Lung (tissue), 12 donors: ENCODE measurements around the gene TACC3. TPM values are rescaled to one million over a fixed set of nuclear protein-coding genes. Genes with fewer than 3 reads are reported as not detected.

Experiments
- ATAC-seq: fragments of 200-7000 bp; cut with Tn5 transposase; one replicate; pipeline ENCODE4 v1.9.1; 2020; ENCODE audit warnings: moderate number of reproducible peaks; ENCODE audit not compliant: insufficient read depth, low FRiP score
- DNase-seq, 3 donors: peaks; one replicate each; pipeline ENCODE4 v3.0.0-alpha.2; 2013 to 2017
- H3K27ac ChIP-seq, 2 donors: one replicate each; pipeline ENCODE4 v1.5.1; 2013; ENCODE audit warnings: mild to moderate bottlenecking in 2 of 2, moderate library complexity in 2 of 2, control low read depth in 1 of 2, inconsistent platforms in 1 of 2, low read depth in 1 of 2, low read length in 1 of 2
- H3K27me3 ChIP-seq, 3 donors: one replicate each; pipeline ENCODE4 v1.5.1; 2013; ENCODE audit warnings: low read length in 2 of 3; ENCODE audit not compliant: control insufficient read depth in 3 of 3, insufficient read depth in 3 of 3
- H3K36me3 ChIP-seq, 4 donors: one replicate each; pipeline ENCODE4 v1.5.1; 2013; ENCODE audit warnings: low read length in 4 of 4, mild to moderate bottlenecking in 1 of 4, moderate library complexity in 1 of 4; ENCODE audit not compliant: control insufficient read depth in 4 of 4, insufficient read depth in 4 of 4
- H3K4me1 ChIP-seq, 5 donors: one replicate each; pipeline ENCODE4 v1.5.1; 2013; ENCODE audit warnings: low read length in 5 of 5, mild to moderate bottlenecking in 2 of 5, moderate library complexity in 1 of 5; ENCODE audit not compliant: control insufficient read depth in 5 of 5, insufficient read depth in 5 of 5
- H3K4me3 ChIP-seq: one replicate; pipeline ENCODE4 v1.5.1; 2013; ENCODE audit warnings: mild to moderate bottlenecking, control low read depth, moderate library complexity
- H3K9ac ChIP-seq, 2 donors: one replicate each; pipeline ENCODE4 v1.5.1; 2013; ENCODE audit warnings: low read length in 2 of 2, control low read depth in 1 of 2; ENCODE audit not compliant: insufficient read depth in 1 of 2
- H3K9me3 ChIP-seq, 4 donors: one replicate each; pipeline ENCODE4 v1.5.1; 2013; ENCODE audit warnings: low read length in 3 of 4, mild to moderate bottlenecking in 1 of 4, moderate library complexity in 1 of 4; ENCODE audit not compliant: control insufficient read depth in 4 of 4, insufficient read depth in 3 of 4
- CTCF ChIP-seq: IDR thresholded peaks from 2 replicates; pipeline ENCODE4 v1.5.1; 2012; ENCODE audit warnings: mild to moderate bottlenecking; ENCODE audit errors: control extremely low read depth, extremely low read depth
- WGBS, 2 donors: extraction: QIAGEN DNeasy Blood & Tissue Kit; methylation state at CpG; one replicate each; pipeline ENCODE4 v1.1.7; 2013; 5-methylcytosine and 5-hydroxymethylcytosine counted together
- polyA plus RNA-seq, 2 donors: library from polyadenylated mRNA; stranded (reverse); fragments of 200-250 nt; gene quantifications; one replicate each; pipeline ENCODE4 v1.2.1, GENCODE V29; 2013
- total RNA-seq, 2 donors: library from RNA; depleted of rRNA in 1 of 2; stranded (reverse); fragments of >200 nt in 1 of 2; gene quantifications; one replicate each; pipeline ENCODE4 v1.2.1, GENCODE V29; 2014 to 2021
- donor health status: control.
- donor health status: control.
- donor health status: Bipolar disorder and iron deficiency.
- donor health status: healthy.
- donor health status: DM: yes; HTN: yes; CAD: no.

Gene TACC3
- total and polyA plus RNA-seq, 4 donors, result 13.8 to 22.1 (median 18.5) TPM

GRCh38 chr4:1711571-1712215 lies 9.6 kb upstream of the TACC3 start:
- peak; percentile 27 for ATAC-seq
- H3K9me3 ChIP-seq, result no peaks in the 10 kb centered on the region
- no peaks in the 10 kb centered on the region for H3K27me3 ChIP-seq
- no peak for TF ChIP-seq CTCF
- peak overlapping the region; percentile 12 to 45 for H3K9ac ChIP-seq
- H3K4me3 ChIP-seq, result peak overlapping the region; percentile 72
- DNase-seq, result peak; percentile 49 to 63 (median 51)
- WGBS, 2 donors, result 0 to 1% methylated on average over 54 to 85 of the region's 85 CpGs
- H3K4me1 ChIP-seq, result peaks cover 0 to 25% (median 4%) of the 10 kb centered on the region in 5 donors
- H3K36me3 ChIP-seq, result peaks cover 0 to 11% (median 2%) of the 10 kb centered on the region in 4 donors
- peak overlapping the region; percentile 95 to 100 for H3K27ac ChIP-seq

GRCh38 chr4:1712216-1713002 lies 8.9 kb upstream of the TACC3 start, which contains the start of gene SLBP:
TSS of gene SLBP (minus strand) at chr4:1712319. CDS start at chr4:1712188, 131 bp downstream.
- Histone ChIP-seq H3K36me3 (peaks cover 0 to 16% (median 2%) of the 10 kb centered on the region in 4 donors), H3K4me3 (peak within 1 kb of the TSS; percentile 72), H3K4me1 (peaks cover 0 to 25% (median 4%) of the 10 kb centered on the region in 5 donors), H3K27ac (peak within 1 kb of the TSS; percentile 95 to 100), H3K9ac (peak within 1 kb of the TSS; percentile 45 to 63), H3K27me3 (no peaks in the 10 kb centered on the region), H3K9me3 (no peaks in the 10 kb centered on the region)
- 0% methylated on average over 85 to 98 of the region's 98 CpGs for WGBS, 2 donors
- ATAC-seq (peak; percentile 93), DNase-seq (peak; percentile 94 to 96 (median 94))
- TF ChIP-seq CTCF, result no peak

- 17 to 19% methylated on average over 35 of the region's 35 CpGs for WGBS, 2 donors
- peaks cover 0 to 24% (median 2%) of the 10 kb centered on the region in 4 donors for H3K36me3 ChIP-seq
- no peak for DNase-seq
- peak overlapping the region; percentile 95 to 100 for H3K27ac ChIP-seq
- H3K4me3 ChIP-seq, result peak overlapping the region; percentile 72
- no peak for TF ChIP-seq CTCF
- peaks cover 0 to 25% (median 4%) of the 10 kb centered on the region in 5 donors for H3K4me1 ChIP-seq
- ATAC-seq, result peak; percentile 3
- H3K9me3 ChIP-seq, result no peaks in the 10 kb centered on the region
- peak overlapping the region in 1 of 2 donors; percentile 38 for H3K9ac ChIP-seq
- no peaks in the 10 kb centered on the region for H3K27me3 ChIP-seq
Observed at GRCh38 chr4:1713003-1713851, 8.1 kb upstream of the TACC3 start.
